Airway epithelial cell (primary cell): ENCODE measurements around the gene ANKRD18B. TPM values are rescaled to one million over a fixed set of nuclear protein-coding genes. Genes with fewer than 3 reads are reported as not detected.

Source experiments
- total RNA-seq: library from RNA; depleted of rRNA; stranded (reverse); fragments of >200 nt; gene quantifications from 2 replicates; pipeline ENCODE4 v1.2.3, GENCODE V29; 2015

The ANKRD18B gene
- 10.9 and 13.5 TPM in 2 replicates for total RNA-seq

DNA sequence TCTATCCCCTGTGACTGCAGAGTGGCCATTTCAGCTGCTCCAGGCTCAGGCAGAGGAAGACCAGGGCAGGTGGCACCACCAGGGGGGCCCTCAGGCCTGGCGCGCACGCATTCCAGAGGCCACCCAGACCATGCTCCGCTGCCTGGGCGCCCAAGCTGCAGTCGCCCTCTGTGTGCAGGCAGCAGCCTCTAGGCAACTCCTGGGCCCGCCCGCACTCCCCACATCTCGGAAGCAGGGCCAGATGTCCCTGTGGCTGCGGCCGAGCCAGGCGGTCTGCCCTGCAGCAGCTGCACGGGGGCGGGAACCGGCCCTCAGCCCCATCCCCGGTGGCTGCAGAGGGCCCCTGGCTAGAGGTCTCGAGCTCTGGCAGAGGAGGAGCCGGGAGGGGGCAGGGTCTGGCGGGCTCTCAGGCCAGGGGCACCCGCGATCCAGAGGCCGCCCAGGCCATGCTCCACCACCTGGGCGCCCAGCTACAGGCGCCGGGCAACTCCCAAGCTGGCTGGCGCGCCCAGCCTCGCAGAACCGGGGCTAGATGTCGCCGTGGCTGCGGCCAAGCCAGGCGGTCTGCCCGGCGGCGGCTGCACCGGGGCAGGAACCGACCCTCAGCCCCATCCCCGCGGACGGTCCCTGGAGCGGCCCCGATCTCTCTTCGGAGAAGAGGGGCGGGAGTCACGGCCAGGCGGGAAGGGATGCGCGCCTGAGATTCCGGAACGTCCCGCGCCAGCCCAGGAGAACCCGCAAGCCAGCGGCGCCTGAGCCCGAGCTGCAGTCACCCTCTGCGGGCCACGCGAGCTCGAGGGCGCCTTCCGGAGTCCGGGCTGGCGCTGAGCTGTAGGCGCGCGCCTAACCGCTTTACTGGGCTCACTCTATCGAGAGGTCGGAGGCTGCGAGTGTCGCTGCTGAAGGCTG, at the start of gene ANKRD18B:
TSS of gene ANKRD18B (plus strand) at position 855 of the 909 bp plus-strand sequence. CDS start 239 bp downstream, outside the sequence.

Other genes with a start within 250 kb of the ANKRD18B start
- 21.5 and 26.8 TPM in 2 replicates for gene NFX1, start 233.7 kb upstream of the ANKRD18B start, total RNA-seq
- gene AQP7, start 121.7 kb upstream of the ANKRD18B start, total RNA-seq = not detected in 2 replicates
- gene AQP3, start 76.7 kb upstream of the ANKRD18B start, total RNA-seq = 912 and 943 TPM in 2 replicates
- gene NOL6, start 50.3 kb upstream of the ANKRD18B start, total RNA-seq = 43.1 and 48.7 TPM in 2 replicates